Bronchial epithelial cell (primary cell): ENCODE data around the gene ZNF274. TPM values are rescaled to one million over a fixed set of nuclear protein-coding genes. Genes with fewer than 3 reads are reported as not detected.

Experiments
- DNase-seq: peaks from one replicate; pipeline ENCODE4 v3.0.0-alpha.2; 2010; ENCODE audit warnings: low read depth
- FAIRE-seq: peaks from 2 replicates; lab custom pipeline; 2011; peaks lifted over from hg19 to GRCh38; lab: Jason Lieb, UNC
- H3K27me3 ChIP-seq: 2 replicates; pipeline ENCODE4 v1.5.1; 2011; ENCODE audit warnings: low read length; ENCODE audit not compliant: control insufficient read depth, insufficient read depth
- H3K36me3 ChIP-seq: 2 replicates; pipeline ENCODE4 v1.5.1; 2011; ENCODE audit warnings: low read length; ENCODE audit not compliant: control insufficient read depth, insufficient read depth
- H3K4me3 ChIP-seq: 2 replicates; pipeline ENCODE4 v1.5.1; 2011; ENCODE audit warnings: mild to moderate bottlenecking, low read depth, low read length, control low read depth
- CTCF ChIP-seq: IDR thresholded peaks from 2 replicates; pipeline ENCODE4 v1.5.1; 2011; ENCODE audit warnings: mild to moderate bottlenecking, moderate library complexity, low read length, control low read depth, inconsistent platforms; ENCODE audit not compliant: insufficient read depth, severe bottlenecking
- total RNA-seq: library from RNA; depleted of rRNA; stranded (reverse); fragments of >200 nt; gene quantifications from 2 replicates; pipeline ENCODE4 v1.2.1, GENCODE V29; 2014

ZNF274 gene
- total RNA-seq, 1 donor from 2014 or later, result 28.2 TPM

DNA sequence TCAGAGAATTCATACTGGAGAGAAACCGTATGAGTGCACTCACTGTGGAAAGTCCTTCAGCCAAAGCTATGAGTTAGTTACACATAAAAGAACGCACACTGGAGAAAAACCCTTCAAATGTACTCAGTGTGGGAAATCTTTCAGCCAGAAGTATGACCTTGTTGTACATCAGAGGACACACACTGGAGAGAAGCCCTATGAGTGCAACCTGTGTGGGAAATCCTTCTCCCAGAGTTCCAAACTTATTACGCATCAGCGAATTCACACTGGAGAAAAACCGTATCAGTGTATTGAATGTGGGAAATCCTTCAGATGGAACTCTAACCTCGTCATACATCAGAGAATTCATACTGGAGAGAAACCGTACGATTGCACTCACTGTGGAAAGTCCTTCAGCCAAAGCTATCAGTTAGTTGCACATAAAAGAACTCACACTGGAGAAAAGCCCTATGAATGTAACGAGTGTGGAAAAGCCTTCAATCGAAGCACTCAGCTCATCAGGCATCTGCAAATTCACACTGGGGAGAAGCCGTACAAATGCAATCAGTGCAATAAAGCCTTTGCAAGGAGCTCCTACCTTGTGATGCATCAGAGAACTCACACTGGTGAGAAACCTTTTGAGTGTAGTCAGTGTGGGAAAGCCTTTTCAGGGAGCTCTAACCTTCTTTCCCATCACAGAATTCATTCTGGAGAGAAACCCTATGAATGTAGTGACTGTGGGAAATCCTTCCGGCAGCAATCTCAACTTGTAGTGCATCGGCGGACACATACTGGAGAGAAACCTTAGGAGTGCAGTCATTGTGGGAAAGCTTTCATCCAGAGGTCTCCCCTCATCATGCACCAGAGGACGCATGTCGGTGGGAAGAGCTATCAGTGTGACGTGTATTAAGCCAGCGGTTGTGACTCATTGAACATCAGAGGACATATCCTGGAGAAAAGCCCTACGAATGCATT is 79.4 kb downstream of the ZNF274 start:
- no peak for TF ChIP-seq CTCF
- no peak for DNase-seq
- no peaks in the 10 kb centered on the region for H3K27me3 ChIP-seq
- peaks cover 6% of the 10 kb centered on the region for H3K36me3 ChIP-seq
- H3K4me3 ChIP-seq, result no peak overlapping the region
- FAIRE-seq, result no peak

- DNase-seq, result no peak
- Histone ChIP-seq H3K27me3 (no peaks in the 10 kb centered on the region), H3K36me3 (peaks cover 4% of the 10 kb centered on the region), H3K4me3 (no peak overlapping the region)
- no peak for FAIRE-seq
- no peak for TF ChIP-seq CTCF
Observed at GRCh38 chr19:58262922-58263296, 80.0 kb downstream of the ZNF274 start.

Other genes with a start within 250 kb of the ZNF274 start
- gene ZNF418, start 247.7 kb upstream of the ZNF274 start, total RNA-seq, result 5.5 and 6.1 TPM in 2 replicates
- gene ZNF256, start 235.4 kb upstream of the ZNF274 start, total RNA-seq, result 8.3 and 8.4 TPM in 2 replicates
- gene C19orf18, start 208.5 kb upstream of the ZNF274 start, total RNA-seq, result 0.26 and 0.38 TPM in 2 replicates
- gene ZNF606, start 180.2 kb upstream of the ZNF274 start, total RNA-seq, result 9.2 and 12.8 TPM in 2 replicates
- gene ZSCAN1, start 149.0 kb upstream of the ZNF274 start, total RNA-seq, result under 0.01 TPM in 1 of 2 replicates, not detected in the other
- 1.6 and 3.7 TPM in 2 replicates for gene ZNF135, start 123.8 kb upstream of the ZNF274 start, total RNA-seq
- gene ZSCAN18, start 84.8 kb upstream of the ZNF274 start, total RNA-seq, result 16.6 and 40.8 TPM in 2 replicates
- 14.1 and 14.5 TPM in 2 replicates for gene ZNF329, start 32.3 kb upstream of the ZNF274 start, total RNA-seq
- gene ZNF544, start 45.9 kb downstream of the ZNF274 start, total RNA-seq, result 55.8 and 65.8 TPM in 2 replicates
- gene ZNF8, start 95.9 kb downstream of the ZNF274 start, total RNA-seq, result 2.3 and 2.4 TPM in 2 replicates
- 50.7 and 59.2 TPM in 2 replicates for gene ERVK3-1, start 122.3 kb downstream of the ZNF274 start, total RNA-seq
- 1.8 and 2.2 TPM in 2 replicates for gene ZSCAN22, start 143.9 kb downstream of the ZNF274 start, total RNA-seq
- 2.1 and 4.7 TPM in 2 replicates for gene A1BG, start 170.4 kb downstream of the ZNF274 start, total RNA-seq
- 0.53 and 2.2 TPM in 2 replicates for gene ZNF497, start 179.7 kb downstream of the ZNF274 start, total RNA-seq
- 2.4 and 2.6 TPM in 2 replicates for gene ZNF837, start 198.0 kb downstream of the ZNF274 start, total RNA-seq
- 3,518 and 4,823 TPM in 2 replicates for gene RPS5, start 204.2 kb downstream of the ZNF274 start, total RNA-seq
- gene RNF225, start 212.6 kb downstream of the ZNF274 start, total RNA-seq, result 0.79 and 1.9 TPM in 2 replicates
- gene ZNF584, start 225.6 kb downstream of the ZNF274 start, total RNA-seq, result 8.2 and 9.7 TPM in 2 replicates